LNCaP clone FGC (cell line): ENCODE data around the gene OR5M8.

Experiments
- DNase-seq: peaks from one replicate; pipeline ENCODE4 v3.0.0-alpha.2; 2011; ENCODE audit warnings: low read depth
- H3K4me3 ChIP-seq: 2 replicates; pipeline ENCODE4 v1.5.1; 2011; ENCODE audit warnings: mild to moderate bottlenecking, low read depth, low read length, control low read depth
- CTCF ChIP-seq: IDR thresholded peaks from 2 replicates; pipeline ENCODE4 v1.5.1; 2012; ENCODE audit warnings: mild to moderate bottlenecking; ENCODE audit not compliant: control insufficient read depth, insufficient read depth; ENCODE audit errors: extremely low read depth

The OR5M8 gene

GRCh38 chr11:56495117-56495516 lies 3.9 kb upstream of the OR5M8 start:
- no peak overlapping the region for H3K4me3 ChIP-seq
- no peak for DNase-seq
- no peak for TF ChIP-seq CTCF

- no peak overlapping the region for H3K4me3 ChIP-seq
- DNase-seq, result no peak
- TF ChIP-seq CTCF, result no peak
These were observed 4.4 kb downstream of the OR5M8 start for GRCh38 chr11:56486801-56487200.

GRCh38 chr11:56474729-56475235 lies 16.4 kb downstream of the OR5M8 start:
- no peak for TF ChIP-seq CTCF
- DNase-seq, result no peak
- H3K4me3 ChIP-seq, result no peak overlapping the region

- TF ChIP-seq CTCF, result no peak
- no peak within 1 kb of the TSS for H3K4me3 ChIP-seq
These were observed 17.9 kb downstream of the OR5M8 start, which contains the start of gene OR5M3 for GRCh38 chr11:56473252-56473651. Gene OR5M3, minus strand, starts transcription at chr11:56473352. Its CDS starts 2,855 bp downstream, at chr11:56470497.

GRCh38 chr11:56457076-56457475 lies 34.1 kb downstream of the OR5M8 start:
- no peak overlapping the region for H3K4me3 ChIP-seq
- TF ChIP-seq CTCF, result no peak

More at GRCh38 chr11:56473252-56473651, 17.9 kb downstream of the OR5M8 start, which contains the start of gene OR5M3:
- DNase-seq, result no peak

GRCh38 chr11:56453521-56453920 lies 37.6 kb downstream of the OR5M8 start:
- no peak for TF ChIP-seq CTCF
- DNase-seq, result no peak
- H3K4me3 ChIP-seq, result no peak overlapping the region

More at GRCh38 chr11:56457076-56457475, 34.1 kb downstream of the OR5M8 start:
- no peak for DNase-seq
